Fibroblast of lung (primary cell): ENCODE data around the gene FOXM1. TPM values are rescaled to one million over a fixed set of nuclear protein-coding genes. Genes with fewer than 3 reads are reported as not detected.

Experiments used
- DNase-seq, 2 donors: peaks; one replicate each; pipeline versions ENCODE4 v3.0.0 to v3.0.0-alpha.2; 2010; ENCODE audit warnings: low read depth in 2 of 2
- H2AFZ ChIP-seq: 2 replicates; pipeline ENCODE4 v1.5.1; 2012; ENCODE audit warnings: low read length, control low read depth, inconsistent platforms
- H3K27ac ChIP-seq: 2 replicates; pipeline ENCODE4 v1.5.1; 2011; ENCODE audit warnings: low read length, control low read depth; ENCODE audit not compliant: insufficient read depth
- H3K27me3 ChIP-seq: 2 replicates; pipeline ENCODE4 v1.5.1; 2011; ENCODE audit warnings: mild to moderate bottlenecking, low read length; ENCODE audit not compliant: control insufficient read depth, insufficient read depth
- H3K36me3 ChIP-seq: 2 replicates; pipeline ENCODE4 v1.5.1; 2011; ENCODE audit warnings: low read length; ENCODE audit not compliant: control insufficient read depth, insufficient read depth
- H3K4me1 ChIP-seq: 2 replicates; pipeline ENCODE4 v1.5.1; 2011; ENCODE audit warnings: low read length; ENCODE audit not compliant: control insufficient read depth, insufficient read depth; ENCODE audit errors: extremely low read depth
- H3K4me2 ChIP-seq: 2 replicates; pipeline ENCODE4 v1.5.1; 2011; ENCODE audit warnings: low read length, control low read depth; ENCODE audit not compliant: insufficient read depth; ENCODE audit errors: extremely low read depth
- H3K4me3 ChIP-seq, 4 experiments: fragments of 200-600 bp in 1 of 4; sonication (generic) in 1 of 4; replicated peaks in 1 of 4; 2 replicates each; pipeline ENCODE4 v1.5.1; 2011 to 2016; ENCODE audit warnings: low read length in 4 of 4, low read depth in 3 of 4, mild to moderate bottlenecking in 3 of 4, control low read depth in 2 of 4, inconsistent platforms in 1 of 4, mixed read lengths in 1 of 4; ENCODE audit not compliant: insufficient read depth in 1 of 4; ENCODE audit errors: control extremely low read depth in 1 of 4
- H3K79me2 ChIP-seq: 2 replicates; pipeline ENCODE4 v1.5.1; 2012; ENCODE audit warnings: mild to moderate bottlenecking, low read length, inconsistent platforms; ENCODE audit not compliant: control insufficient read depth, insufficient read depth
- H3K9ac ChIP-seq: 2 replicates; pipeline ENCODE4 v1.5.1; 2011; ENCODE audit warnings: mild to moderate bottlenecking, low read length, control low read depth; ENCODE audit not compliant: insufficient read depth
- H3K9me3 ChIP-seq: 2 replicates; pipeline ENCODE4 v1.5.1; 2012; ENCODE audit warnings: low read depth, low read length; ENCODE audit not compliant: control insufficient read depth, insufficient read depth
- H4K20me1 ChIP-seq: 2 replicates; pipeline ENCODE4 v1.5.1; 2011; ENCODE audit warnings: low read length; ENCODE audit not compliant: control insufficient read depth, insufficient read depth; ENCODE audit errors: extremely low read depth
- EZH2 ChIP-seq: IDR thresholded peaks from 2 replicates; pipeline ENCODE4 v1.5.1; 2012; ENCODE audit warnings: low read length, control low read depth, mild to moderate bottlenecking; ENCODE audit errors: missing control alignments
- polyA plus RNA-seq, 2 donors: library from polyadenylated mRNA; depleted of rRNA in 1 of 2; stranded (reverse) in 1 of 2; unstranded in 1 of 2; fragments of >200 nt; gene quantifications; 2 replicates each; pipeline ENCODE4 v1.2.1, GENCODE V29; 2011 to 2012; ENCODE audit warnings: missing spikeins in 1 of 2
- total RNA-seq: library from RNA; depleted of rRNA; stranded (reverse); fragments of >200 nt; gene quantifications from 2 replicates; pipeline ENCODE4 v1.2.1, GENCODE V29; 2014
- TF ChIP-seq, protein P1 (sequence below), 2 donors: IDR thresholded peaks in 1 of 2; conservative IDR thresholded peaks in 1 of 2; 1 replicate in 1 of 2; 2 replicates in 1 of 2; pipeline ENCODE4 v1.5.1; 2011 to 2012; ENCODE audit warnings: low read length in 2 of 2, control low read depth in 1 of 2, inconsistent platforms in 1 of 2, low read depth in 1 of 2, mild to moderate bottlenecking in 1 of 2

Gene FOXM1
- total and polyA plus RNA-seq, 2 donors (not counting 1 experiment from before 2014, with no cell fraction given) = 7.3 to 14.6 TPM

DNA sequence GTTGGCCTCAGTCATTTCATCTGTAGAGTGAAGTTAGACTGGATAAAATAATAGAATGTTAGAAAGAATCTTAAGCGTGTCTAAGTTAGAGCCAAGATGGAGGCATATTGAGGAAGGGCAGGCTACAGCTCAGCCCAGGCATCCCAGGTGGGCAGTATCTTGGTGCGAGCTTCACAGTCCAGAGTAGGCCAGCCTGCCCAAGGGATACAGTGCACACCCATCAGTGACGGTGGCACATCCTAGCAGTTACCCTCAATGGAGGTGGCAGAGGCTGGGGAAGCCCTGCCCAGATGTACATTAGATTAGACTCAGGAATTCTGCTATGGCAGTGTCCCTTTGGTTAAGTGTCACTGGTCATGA is 35.2 kb upstream of the FOXM1 start:
- no peak for DNase-seq
- Histone ChIP-seq H3K4me2 (no peak overlapping the region), H4K20me1 (no peaks in the 10 kb centered on the region), H3K36me3 (peaks cover 14% of the 10 kb centered on the region), H3K79me2 (peaks cover 12% of the 10 kb centered on the region), H3K27ac (no peak overlapping the region), H3K4me1 (no peaks in the 10 kb centered on the region), H2AFZ (no peak overlapping the region), H3K27me3 (no peaks in the 10 kb centered on the region), H3K4me3 (no peak overlapping the region), H3K9ac (no peak overlapping the region), H3K9me3 (no peaks in the 10 kb centered on the region)
- TF ChIP-seq, protein P1, sequence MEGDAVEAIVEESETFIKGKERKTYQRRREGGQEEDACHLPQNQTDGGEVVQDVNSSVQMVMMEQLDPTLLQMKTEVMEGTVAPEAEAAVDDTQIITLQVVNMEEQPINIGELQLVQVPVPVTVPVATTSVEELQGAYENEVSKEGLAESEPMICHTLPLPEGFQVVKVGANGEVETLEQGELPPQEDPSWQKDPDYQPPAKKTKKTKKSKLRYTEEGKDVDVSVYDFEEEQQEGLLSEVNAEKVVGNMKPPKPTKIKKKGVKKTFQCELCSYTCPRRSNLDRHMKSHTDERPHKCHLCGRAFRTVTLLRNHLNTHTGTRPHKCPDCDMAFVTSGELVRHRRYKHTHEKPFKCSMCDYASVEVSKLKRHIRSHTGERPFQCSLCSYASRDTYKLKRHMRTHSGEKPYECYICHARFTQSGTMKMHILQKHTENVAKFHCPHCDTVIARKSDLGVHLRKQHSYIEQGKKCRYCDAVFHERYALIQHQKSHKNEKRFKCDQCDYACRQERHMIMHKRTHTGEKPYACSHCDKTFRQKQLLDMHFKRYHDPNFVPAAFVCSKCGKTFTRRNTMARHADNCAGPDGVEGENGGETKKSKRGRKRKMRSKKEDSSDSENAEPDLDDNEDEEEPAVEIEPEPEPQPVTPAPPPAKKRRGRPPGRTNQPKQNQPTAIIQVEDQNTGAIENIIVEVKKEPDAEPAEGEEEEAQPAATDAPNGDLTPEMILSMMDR (conservative IDR thresholded peaks at IDR 0.05 in 1 of 2, IDR thresholded peaks at IDR 0.05 in 1 of 2; ENCODE audit: low read depth in 1 of 2, low read length in 2 of 2) = no peak
- no peak for TF ChIP-seq EZH2

GRCh38 chr12:2904260-2904659 is 27.3 kb upstream of the FOXM1 start:
- Histone ChIP-seq H3K4me3 (no peak overlapping the region), H3K27ac (no peak overlapping the region), H3K9ac (no peak overlapping the region), H3K9me3 (no peaks in the 10 kb centered on the region), H3K4me2 (no peak overlapping the region), H3K36me3 (peaks cover 3% of the 10 kb centered on the region), H4K20me1 (peaks cover 3% of the 10 kb centered on the region), H2AFZ (no peak overlapping the region), H3K79me2 (peaks cover 38% of the 10 kb centered on the region), H3K27me3 (no peaks in the 10 kb centered on the region), H3K4me1 (no peaks in the 10 kb centered on the region)
- no peak for DNase-seq
- TF ChIP-seq, protein P1 (conservative IDR thresholded peaks at IDR 0.05 in 1 of 2, IDR thresholded peaks at IDR 0.05 in 1 of 2; ENCODE audit: low read depth in 1 of 2, low read length in 2 of 2) = no peak
- no peak for TF ChIP-seq EZH2

DNA sequence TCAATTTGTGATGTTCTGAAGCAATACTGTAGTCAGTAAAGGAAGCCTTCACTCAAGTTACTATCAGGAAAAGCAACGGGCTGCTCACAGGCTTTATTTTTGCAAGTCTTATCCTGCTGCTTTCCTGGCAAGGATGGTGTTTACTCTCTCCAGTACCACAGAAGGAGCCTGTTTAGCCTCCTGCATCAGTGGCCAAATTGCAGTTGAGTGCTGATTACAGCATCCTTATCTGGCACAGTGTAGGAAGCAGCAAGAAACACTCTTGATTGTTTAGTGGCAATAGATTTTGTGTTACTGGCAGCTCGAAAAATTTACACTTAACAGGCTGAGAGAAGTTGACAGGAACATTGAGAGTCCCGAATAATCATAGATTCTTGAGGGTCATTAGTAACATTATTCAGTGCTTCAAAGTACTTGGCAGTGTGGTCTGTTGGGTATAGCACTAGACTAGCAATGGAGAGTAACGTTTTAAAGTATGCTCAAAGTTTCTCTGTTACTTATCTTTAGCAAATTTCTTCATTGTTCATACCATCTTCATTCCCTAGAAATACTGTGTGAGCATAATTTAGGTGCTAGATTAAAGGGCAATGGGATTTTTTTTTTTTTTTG is 25.4 kb upstream of the FOXM1 start:
- H3K4me3 ChIP-seq = no peak overlapping the region
- H2AFZ ChIP-seq = no peak overlapping the region
- DNase-seq = peak; percentile 42 to 60
- H3K9me3 ChIP-seq = no peaks in the 10 kb centered on the region
- no peak overlapping the region for H3K4me2 ChIP-seq
- H3K27ac ChIP-seq = no peak overlapping the region
- no peaks in the 10 kb centered on the region for H3K4me1 ChIP-seq
- TF ChIP-seq EZH2 = no peak
- TF ChIP-seq, protein P1 (conservative IDR thresholded peaks at IDR 0.05 in 1 of 2, IDR thresholded peaks at IDR 0.05 in 1 of 2; ENCODE audit: low read depth in 1 of 2, low read length in 2 of 2) = no peak
- H3K9ac ChIP-seq = no peak overlapping the region
- peaks cover 41% of the 10 kb centered on the region for H3K79me2 ChIP-seq
- peaks cover under 1% of the 10 kb centered on the region for H3K36me3 ChIP-seq
- H3K27me3 ChIP-seq = no peaks in the 10 kb centered on the region
- H4K20me1 ChIP-seq = peaks cover 3% of the 10 kb centered on the region
